Choroid plexus epithelial cell (primary cell): ENCODE measurements around the gene TBX18.

Source experiments
- DNase-seq: peaks from one replicate; pipeline ENCODE4 v3.0.0-alpha.2; 2010; ENCODE audit warnings: low read depth
- H3K4me3 ChIP-seq: 2 replicates; pipeline ENCODE4 v1.5.1; 2011; ENCODE audit warnings: low read depth, mild to moderate bottlenecking, control low read depth, low read length, moderate library complexity
- TF ChIP-seq, protein P1 (sequence below): conservative IDR thresholded peaks from 2 replicates; pipeline ENCODE4 v1.5.1; 2011; ENCODE audit warnings: low read depth, mild to moderate bottlenecking, control low read depth, inconsistent platforms, low read length, moderate library complexity

Gene TBX18

DNA sequence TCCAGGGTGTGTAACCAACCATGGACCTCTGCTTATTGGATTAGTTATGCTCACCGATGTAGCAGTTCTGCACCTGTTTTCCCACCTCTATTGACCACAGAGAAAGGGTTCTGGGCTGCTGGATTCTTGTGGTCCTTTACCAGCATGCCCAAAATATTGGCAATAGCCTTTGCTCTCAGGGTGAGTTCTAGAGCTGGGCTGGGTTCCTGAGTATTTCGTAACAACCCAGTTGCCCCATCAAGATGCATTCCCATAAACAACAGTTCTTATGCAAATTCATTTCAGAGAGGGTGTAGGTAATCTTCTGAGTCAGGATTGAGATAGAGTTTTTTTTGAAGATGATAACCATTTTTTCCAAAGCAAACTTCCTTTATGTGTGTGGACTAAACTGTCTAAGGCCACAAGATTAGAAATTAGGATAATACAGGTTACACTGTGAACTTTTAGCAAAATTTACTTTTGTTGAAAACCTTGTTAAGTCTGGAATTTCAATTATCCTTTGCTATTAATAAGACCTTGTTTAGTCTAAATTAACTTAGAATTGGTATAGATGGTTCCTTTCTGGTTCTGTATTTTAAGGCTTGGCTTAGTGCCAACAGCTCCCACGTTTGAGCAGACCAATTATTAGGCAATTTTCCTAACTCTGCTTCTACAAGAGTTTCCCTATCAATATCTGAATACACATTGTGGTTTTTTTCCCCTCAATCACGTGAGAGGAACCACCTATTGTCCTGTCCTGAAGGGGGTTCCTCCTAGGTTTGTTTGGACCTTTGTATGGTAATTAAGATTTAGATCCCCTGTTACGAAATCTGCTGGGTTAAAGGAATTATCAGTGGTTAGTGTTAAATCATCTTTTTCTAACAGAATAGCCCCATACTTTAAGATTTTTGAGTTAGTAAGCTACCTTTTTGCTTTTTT, 46.1 kb downstream of the TBX18 start:
- DNase-seq, result no peak
- no peak overlapping the region for H3K4me3 ChIP-seq
- TF ChIP-seq, protein P1, sequence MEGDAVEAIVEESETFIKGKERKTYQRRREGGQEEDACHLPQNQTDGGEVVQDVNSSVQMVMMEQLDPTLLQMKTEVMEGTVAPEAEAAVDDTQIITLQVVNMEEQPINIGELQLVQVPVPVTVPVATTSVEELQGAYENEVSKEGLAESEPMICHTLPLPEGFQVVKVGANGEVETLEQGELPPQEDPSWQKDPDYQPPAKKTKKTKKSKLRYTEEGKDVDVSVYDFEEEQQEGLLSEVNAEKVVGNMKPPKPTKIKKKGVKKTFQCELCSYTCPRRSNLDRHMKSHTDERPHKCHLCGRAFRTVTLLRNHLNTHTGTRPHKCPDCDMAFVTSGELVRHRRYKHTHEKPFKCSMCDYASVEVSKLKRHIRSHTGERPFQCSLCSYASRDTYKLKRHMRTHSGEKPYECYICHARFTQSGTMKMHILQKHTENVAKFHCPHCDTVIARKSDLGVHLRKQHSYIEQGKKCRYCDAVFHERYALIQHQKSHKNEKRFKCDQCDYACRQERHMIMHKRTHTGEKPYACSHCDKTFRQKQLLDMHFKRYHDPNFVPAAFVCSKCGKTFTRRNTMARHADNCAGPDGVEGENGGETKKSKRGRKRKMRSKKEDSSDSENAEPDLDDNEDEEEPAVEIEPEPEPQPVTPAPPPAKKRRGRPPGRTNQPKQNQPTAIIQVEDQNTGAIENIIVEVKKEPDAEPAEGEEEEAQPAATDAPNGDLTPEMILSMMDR, result no peak

DNA sequence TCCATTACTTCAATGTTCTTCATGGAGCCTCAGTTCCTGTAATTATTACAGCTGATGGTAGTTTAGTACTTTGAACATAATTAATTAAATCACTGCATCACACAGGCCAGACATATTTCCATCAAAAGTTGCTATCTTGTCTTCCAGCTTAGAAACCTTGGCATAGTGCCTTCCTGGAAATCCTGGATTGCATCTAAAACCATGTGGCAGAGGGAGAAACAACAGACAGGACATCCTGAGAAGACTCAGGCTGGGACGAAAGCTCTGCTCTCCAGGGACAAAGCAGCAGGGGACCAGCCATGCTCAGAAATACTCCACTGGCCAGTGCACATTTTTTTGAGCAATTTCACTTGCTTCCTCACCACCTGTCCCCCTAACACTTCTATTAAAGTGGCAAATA, 55.3 kb downstream of the TBX18 start:
- no peak overlapping the region for H3K4me3 ChIP-seq
- DNase-seq, result no peak
- TF ChIP-seq, protein P1, result no peak

DNA sequence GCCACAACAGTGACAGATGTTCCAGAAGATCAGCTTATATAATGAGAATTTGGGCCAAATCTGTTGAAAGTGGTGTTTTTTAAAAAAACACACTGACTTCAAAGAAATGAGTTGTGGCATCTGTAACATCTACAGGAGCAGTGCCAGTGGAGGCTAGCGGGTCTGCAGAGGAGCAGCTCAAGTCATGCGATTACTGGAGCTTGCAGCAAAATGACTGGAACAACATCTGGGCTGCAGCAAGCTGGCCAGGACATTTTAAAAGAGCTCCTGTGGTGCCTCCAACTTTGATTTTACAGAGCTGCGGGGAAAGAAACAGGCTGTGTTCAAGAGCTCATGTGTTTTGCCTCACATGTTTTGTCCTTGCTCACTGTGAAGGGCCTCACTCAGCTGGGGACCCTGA, 57.2 kb downstream of the TBX18 start:
- TF ChIP-seq, protein P1, result no peak
- DNase-seq, result peak; percentile 30
- no peak overlapping the region for H3K4me3 ChIP-seq

DNA sequence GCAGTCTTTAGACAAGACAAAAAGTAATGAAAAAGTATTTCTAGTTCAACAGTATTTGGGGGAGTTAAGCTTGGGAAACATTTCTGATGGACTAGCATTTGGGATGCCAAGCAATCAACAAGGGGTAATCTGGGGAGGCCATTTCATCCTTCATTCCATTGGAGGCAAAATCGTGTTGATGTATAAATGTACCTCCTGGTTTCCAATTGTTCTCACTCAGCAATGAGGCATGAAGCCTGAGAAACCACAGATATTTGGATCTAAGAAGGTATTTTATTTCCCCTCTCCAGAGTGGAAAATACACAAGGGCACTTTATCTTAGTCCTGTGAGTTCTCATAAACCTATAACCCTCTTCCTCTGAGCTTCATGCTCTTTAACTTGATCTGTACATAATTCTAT, 68.2 kb downstream of the TBX18 start:
- H3K4me3 ChIP-seq, result no peak overlapping the region
- TF ChIP-seq, protein P1, result no peak
- peak; percentile 30 for DNase-seq

DNA sequence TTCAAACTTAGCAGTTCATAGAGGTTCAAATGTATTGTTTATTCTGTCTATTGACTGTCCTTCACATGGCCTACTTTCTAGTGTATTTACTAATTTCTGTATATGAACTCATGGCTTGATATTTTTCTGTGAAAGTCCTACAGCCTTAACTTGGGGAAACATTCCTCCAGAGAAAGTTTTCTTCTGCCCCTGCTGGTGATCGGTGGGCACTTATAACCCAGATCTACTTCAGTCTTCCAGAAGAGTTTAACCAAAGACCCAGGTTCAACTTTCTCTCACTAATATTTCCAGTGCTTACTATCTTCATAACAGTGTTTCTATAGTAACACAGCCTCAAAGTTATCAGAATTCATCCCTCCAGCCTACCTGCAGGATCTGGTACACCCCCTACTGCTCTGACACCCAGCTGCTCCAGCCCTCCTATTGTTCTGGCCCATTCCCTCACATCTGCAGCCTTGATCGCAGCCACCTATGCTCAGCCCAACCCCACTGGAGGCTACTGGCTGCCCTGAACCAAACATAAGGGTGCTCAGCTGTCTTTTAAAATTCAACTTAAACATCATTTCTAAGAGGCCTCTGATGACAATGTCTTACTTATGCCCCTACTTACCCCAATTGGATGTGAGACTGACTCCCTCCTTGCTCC, 72.3 kb downstream of the TBX18 start:
- no peak for DNase-seq
- no peak overlapping the region for H3K4me3 ChIP-seq
- TF ChIP-seq, protein P1, result peak; percentile 14

DNA sequence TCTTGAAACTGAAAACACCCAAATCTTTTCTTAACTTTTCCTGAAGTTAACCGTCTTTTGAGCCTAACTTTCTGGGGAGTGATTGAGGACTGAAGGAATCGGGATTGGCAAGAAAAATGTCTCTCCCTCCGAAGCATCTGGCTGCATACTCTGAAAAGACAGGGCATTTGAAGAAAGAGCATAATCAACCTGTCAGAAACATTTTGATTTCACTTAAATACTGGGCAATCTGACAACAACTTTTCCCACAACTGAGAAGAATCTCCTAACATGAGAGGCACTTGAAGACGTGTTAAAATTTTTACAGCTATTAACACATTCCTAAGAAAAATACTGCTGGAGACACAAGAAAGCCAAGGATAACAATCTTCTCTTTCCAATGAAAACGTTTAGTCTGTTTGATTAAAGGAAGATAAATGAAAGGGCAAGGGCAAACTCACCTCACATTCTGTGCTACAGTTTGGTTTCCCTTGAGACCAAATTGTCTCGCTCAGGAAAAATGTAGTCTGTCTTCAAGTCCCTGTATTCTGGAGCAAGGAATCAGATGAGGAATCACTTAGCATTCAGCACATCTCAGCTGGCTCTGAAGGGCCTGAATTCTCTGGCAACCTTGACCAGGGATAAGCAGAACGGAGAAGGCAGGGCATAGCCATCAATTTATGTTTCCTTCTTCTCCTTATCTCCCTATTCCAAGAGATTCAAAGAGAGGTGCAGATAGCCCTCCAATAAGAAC, 76.1 kb downstream of the TBX18 start:
- TF ChIP-seq, protein P1, result no peak
- H3K4me3 ChIP-seq, result no peak overlapping the region
- DNase-seq, result peak; percentile 31
